IPS DF 4.7 (cell line): ENCODE measurements around the gene ZIC1.

Source experiments
- DNase-seq: peaks from one replicate; pipeline ENCODE4 v3.0.0-alpha.2; 2013; ENCODE audit warnings: low spot score; ENCODE audit errors: extremely low read depth

The ZIC1 gene

GRCh38 chr3:147395899-147396711, 13.1 kb upstream of the ZIC1 start:
- DNase-seq, result no peak

- no peak for DNase-seq
Observed at GRCh38 chr3:147396712-147397046, 12.5 kb upstream of the ZIC1 start.

GRCh38 chr3:147397155-147397874, 11.8 kb upstream of the ZIC1 start:
- DNase-seq, result no peak

- no peak for DNase-seq
Observed at GRCh38 chr3:147397875-147398812, 11.0 kb upstream of the ZIC1 start.

- no peak for DNase-seq
Observed at GRCh38 chr3:147398813-147399534, 10.2 kb upstream of the ZIC1 start.

- DNase-seq, result no peak
Observed at GRCh38 chr3:147400111-147400510, 9.1 kb upstream of the ZIC1 start.

GRCh38 chr3:147400999-147401398, 8.2 kb upstream of the ZIC1 start:
- DNase-seq, result no peak

GRCh38 chr3:147401421-147401820, 7.7 kb upstream of the ZIC1 start:
- no peak for DNase-seq

- no peak for DNase-seq
Observed at GRCh38 chr3:147402159-147402558, 7.0 kb upstream of the ZIC1 start.

- DNase-seq, result no peak
Observed at GRCh38 chr3:147403511-147403910, 5.7 kb upstream of the ZIC1 start.

GRCh38 chr3:147404000-147404799, 5.0 kb upstream of the ZIC1 start:
- no peak for DNase-seq

GRCh38 chr3:147404800-147405230, 4.3 kb upstream of the ZIC1 start:
- no peak for DNase-seq

GRCh38 chr3:147405231-147406027, 3.7 kb upstream of the ZIC1 start:
- no peak for DNase-seq

- DNase-seq, result no peak
Observed at GRCh38 chr3:147406028-147406931, 2.9 kb upstream of the ZIC1 start, which contains the start of gene ZIC4. TSS of gene ZIC4 (minus strand) at chr3:147406543. CDS start at chr3:147402797, 3,746 bp downstream.

GRCh38 chr3:147407114-147407497, 2.1 kb upstream of the ZIC1 start:
- no peak for DNase-seq

- no peak for DNase-seq
Observed at GRCh38 chr3:147407498-147408187, 1.5 kb upstream of the ZIC1 start.

- DNase-seq, result no peak
Observed at GRCh38 chr3:147408188-147409100, 721 bp upstream of the ZIC1 start.
